Ovary (tissue), 9 donors: ENCODE results near the gene MAP2K2. TPM values are rescaled to one million over a fixed set of nuclear protein-coding genes. Genes with fewer than 3 reads are reported as not detected.

Experiments used
- DNase-seq, 5 donors: peaks; one replicate each; pipeline ENCODE4 v3.0.0-alpha.2; 2019 to 2020
- H3K27ac ChIP-seq, 2 donors: fragments of 200-600 bp; one replicate each; pipeline versions ENCODE4 v1.5.1 to v1.8.0; 2019 to 2022
- H3K27me3 ChIP-seq: fragments of 200-600 bp; one replicate; pipeline ENCODE4 v1.8.0; 2022
- H3K36me3 ChIP-seq: fragments of 200-600 bp; sonication (generic); one replicate; pipeline ENCODE4 v1.5.1; 2019
- H3K4me1 ChIP-seq: one replicate; pipeline ENCODE4 v1.8.1; 2013; ENCODE audit warnings: mild to moderate bottlenecking, moderate library complexity; ENCODE audit not compliant: insufficient read depth
- H3K4me3 ChIP-seq: fragments of 200-600 bp; sonication (generic); one replicate; pipeline ENCODE4 v1.5.1; 2017
- H3K9me3 ChIP-seq, 2 donors: fragments of 200-600 bp in 1 of 2; sonication (generic) in 1 of 2; one replicate each; pipeline versions ENCODE4 v1.5.1 to v1.8.1; 2013 to 2019; ENCODE audit warnings: mild to moderate bottlenecking in 1 of 2, moderate library complexity in 1 of 2
- EP300 ChIP-seq: sonication (generic); formaldehyde crosslinking; IDR thresholded peaks from one replicate; pipeline ENCODE4 v1.6.1; 2017; ENCODE audit warnings: antibody characterized with exemption
- POLR2A ChIP-seq: fragments of 450-650 bp; IDR thresholded peaks from one replicate; pipeline ENCODE4 v1.6.1; 2017; ENCODE audit warnings: antibody characterized with exemption, mild to moderate bottlenecking, moderate library complexity
- WGBS, 3 donors: extraction: QIAGEN DNeasy Blood & Tissue Kit in 1 of 3; methylation state at CpG; one replicate each; pipeline versions ENCODE4 v1.1.5 to v1.1.7; 2013 to 2017; 5-methylcytosine and 5-hydroxymethylcytosine counted together
- intact Hi-C, 4 donors: fragments of 100-400 bp; cut with DNase I; formaldehyde crosslinking; loops; one replicate each; pipeline versions ENCODE4 v1.11.0 to v1.15.1; 2022 to 2023
- polyA plus RNA-seq, 2 donors: library from polyadenylated mRNA; stranded (reverse); fragments of 200-250 nt in 1 of 2; fragments of 350-450 nt in 1 of 2; fragmentation: Illumina TruSeq in 1 of 2; extraction: RNeasy Lipid Tissue Mini Kit (QIAGEN cat#74804) in 1 of 2; gene quantifications; one replicate each; pipeline ENCODE4 v1.2.3, GENCODE V29; 2013 to 2014
- total RNA-seq, 7 donors: library from RNA; depleted of rRNA in 2 of 7; stranded (reverse); fragments of >200 nt in 2 of 7; fragmentation: NEBNext Ultra II Directional in 3 of 7; extraction: Animal tissue kit (Norgen Biotek cat#: 25700) in 3 of 7; gene quantifications; one replicate each; pipeline versions ENCODE4 v1.1.0 to v1.2.4, GENCODE V29; 2016 to 2023
- TF ChIP-seq, protein P1 (sequence below), 3 donors: fragments of 450-650 bp in 2 of 3; fragments of 200-600 bp in 1 of 3; IDR thresholded peaks; one replicate each; pipeline versions ENCODE4 v1.5.1 to v1.8.0; 2016 to 2022; ENCODE audit warnings: antibody characterized with exemption in 3 of 3, mild to moderate bottlenecking in 1 of 3
- donor health status: DM: no; HTN: no; CAD: no; lungs with moderate emphysema.
- donor health status: DM: no; HTN: no; CAD: no.
- donor health status: Bipolar disorder and iron deficiency.
- donor health status: DM: yes; HTN: yes; CAD: no.
- donor health status: DM: no; HTN: no; CAD: no.
- donor health status: DM: yes; HTN: yes; CAD: no.

MAP2K2 gene
- total and polyA plus RNA-seq, 9 donors: 39.9 to 136 (median 116) TPM

DNA sequence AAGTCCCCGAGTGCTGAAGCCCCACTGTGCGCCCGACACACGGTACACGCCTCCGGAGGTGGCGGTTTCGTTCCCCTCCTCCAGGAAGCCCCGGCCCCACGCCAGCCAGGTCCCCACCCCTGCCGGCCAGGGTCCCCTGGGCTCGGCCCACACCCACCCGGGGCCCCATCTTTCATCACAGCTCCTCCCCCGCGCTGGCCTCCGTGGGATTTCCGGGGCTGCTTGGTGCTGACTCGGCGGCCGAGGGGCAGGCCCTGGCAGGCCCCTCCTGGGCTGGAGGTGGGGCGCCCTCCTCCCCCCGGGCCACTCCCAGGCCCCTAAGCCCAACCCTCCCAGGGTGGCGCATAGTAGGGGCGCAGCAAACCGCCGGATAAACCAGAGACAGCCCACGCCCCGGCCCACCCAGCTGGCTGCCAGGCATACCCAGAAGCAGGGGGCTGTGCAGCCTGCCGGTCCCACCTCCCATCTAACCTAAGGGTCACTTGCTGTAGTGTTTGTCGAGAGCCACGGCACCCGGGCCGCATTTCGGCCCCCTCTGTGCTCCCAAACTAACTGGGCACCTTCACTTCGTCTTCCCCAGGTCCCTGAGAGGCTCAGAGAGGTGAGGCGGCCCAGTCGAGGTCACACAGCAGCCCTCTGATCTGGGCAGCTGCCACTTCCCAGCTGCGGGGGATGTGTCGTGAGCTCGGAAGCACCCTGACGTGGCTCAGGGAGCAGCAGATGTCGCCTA lies 63.9 kb downstream of the MAP2K2 start:
- TF ChIP-seq, protein P1, sequence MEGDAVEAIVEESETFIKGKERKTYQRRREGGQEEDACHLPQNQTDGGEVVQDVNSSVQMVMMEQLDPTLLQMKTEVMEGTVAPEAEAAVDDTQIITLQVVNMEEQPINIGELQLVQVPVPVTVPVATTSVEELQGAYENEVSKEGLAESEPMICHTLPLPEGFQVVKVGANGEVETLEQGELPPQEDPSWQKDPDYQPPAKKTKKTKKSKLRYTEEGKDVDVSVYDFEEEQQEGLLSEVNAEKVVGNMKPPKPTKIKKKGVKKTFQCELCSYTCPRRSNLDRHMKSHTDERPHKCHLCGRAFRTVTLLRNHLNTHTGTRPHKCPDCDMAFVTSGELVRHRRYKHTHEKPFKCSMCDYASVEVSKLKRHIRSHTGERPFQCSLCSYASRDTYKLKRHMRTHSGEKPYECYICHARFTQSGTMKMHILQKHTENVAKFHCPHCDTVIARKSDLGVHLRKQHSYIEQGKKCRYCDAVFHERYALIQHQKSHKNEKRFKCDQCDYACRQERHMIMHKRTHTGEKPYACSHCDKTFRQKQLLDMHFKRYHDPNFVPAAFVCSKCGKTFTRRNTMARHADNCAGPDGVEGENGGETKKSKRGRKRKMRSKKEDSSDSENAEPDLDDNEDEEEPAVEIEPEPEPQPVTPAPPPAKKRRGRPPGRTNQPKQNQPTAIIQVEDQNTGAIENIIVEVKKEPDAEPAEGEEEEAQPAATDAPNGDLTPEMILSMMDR (IDR thresholded peaks at IDR 0.05): no peak
- TF ChIP-seq EP300 (no peak), POLR2A (no peak)
- H3K27me3 ChIP-seq: no peaks in the 10 kb centered on the region
- peak overlapping the region; percentile 85 to 92 for H3K27ac ChIP-seq
- peak; percentile 72 to 83 (median 77) for DNase-seq
- peaks cover 52% of the 10 kb centered on the region for H3K4me1 ChIP-seq
- 41 to 43% (median 41%) methylated on average over 41 to 42 of the region's 42 CpGs for WGBS, 3 donors
- intact Hi-C loops: loop anchor here in 2 of 4 donors (5.0 kb wide), 2 partner anchors 48 to 62 kb away; partner anchors contain the start of gene MAP2K2 (in 1 of the 2)
- H3K36me3 ChIP-seq: no peaks in the 10 kb centered on the region
- H3K4me3 ChIP-seq: peak overlapping the region; percentile 21
- H3K9me3 ChIP-seq: no peaks in the 10 kb centered on the region

DNA sequence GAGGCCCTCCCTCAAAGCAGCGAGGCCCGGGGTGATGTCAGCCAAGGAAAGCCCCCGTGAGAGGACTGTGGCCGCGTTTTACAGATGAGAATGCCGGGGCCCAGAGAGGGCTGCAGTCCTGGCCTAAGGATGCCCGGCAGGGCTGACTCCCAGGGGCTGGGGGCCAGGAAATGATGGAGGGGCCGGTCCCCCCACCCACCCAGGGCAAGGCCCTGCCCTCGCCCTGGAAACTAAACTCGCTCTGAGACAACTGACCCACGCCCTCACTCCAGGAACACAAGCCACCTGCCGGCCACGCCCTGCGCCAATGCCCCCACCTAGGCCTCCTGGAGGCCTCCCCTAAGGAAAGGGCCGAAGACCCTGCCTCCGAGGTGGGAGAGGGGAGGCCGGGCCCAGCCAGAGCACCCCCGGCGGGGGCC lies 64.5 kb downstream of the MAP2K2 start:
- Histone ChIP-seq H3K4me1 (peaks cover 52% of the 10 kb centered on the region), H3K4me3 (peak overlapping the region; percentile 21), H3K27me3 (no peaks in the 10 kb centered on the region), H3K9me3 (no peaks in the 10 kb centered on the region), H3K36me3 (no peaks in the 10 kb centered on the region), H3K27ac (peak overlapping the region; percentile 85 to 92)
- WGBS, 3 donors: 35 to 55% (median 47%) methylated on average over 12 to 19 of the region's 19 CpGs
- intact Hi-C loops: loop anchor here in 1 of 4 donors (5.0 kb wide), 1 partner anchor 47 kb away; no protein-coding TSS in a partner anchor
- peak in 1 of 5 donors; percentile 49 for DNase-seq
- TF ChIP-seq POLR2A: no peak
- TF ChIP-seq, protein P1 (IDR thresholded peaks at IDR 0.05): no peak
- no peak for TF ChIP-seq EP300

DNA sequence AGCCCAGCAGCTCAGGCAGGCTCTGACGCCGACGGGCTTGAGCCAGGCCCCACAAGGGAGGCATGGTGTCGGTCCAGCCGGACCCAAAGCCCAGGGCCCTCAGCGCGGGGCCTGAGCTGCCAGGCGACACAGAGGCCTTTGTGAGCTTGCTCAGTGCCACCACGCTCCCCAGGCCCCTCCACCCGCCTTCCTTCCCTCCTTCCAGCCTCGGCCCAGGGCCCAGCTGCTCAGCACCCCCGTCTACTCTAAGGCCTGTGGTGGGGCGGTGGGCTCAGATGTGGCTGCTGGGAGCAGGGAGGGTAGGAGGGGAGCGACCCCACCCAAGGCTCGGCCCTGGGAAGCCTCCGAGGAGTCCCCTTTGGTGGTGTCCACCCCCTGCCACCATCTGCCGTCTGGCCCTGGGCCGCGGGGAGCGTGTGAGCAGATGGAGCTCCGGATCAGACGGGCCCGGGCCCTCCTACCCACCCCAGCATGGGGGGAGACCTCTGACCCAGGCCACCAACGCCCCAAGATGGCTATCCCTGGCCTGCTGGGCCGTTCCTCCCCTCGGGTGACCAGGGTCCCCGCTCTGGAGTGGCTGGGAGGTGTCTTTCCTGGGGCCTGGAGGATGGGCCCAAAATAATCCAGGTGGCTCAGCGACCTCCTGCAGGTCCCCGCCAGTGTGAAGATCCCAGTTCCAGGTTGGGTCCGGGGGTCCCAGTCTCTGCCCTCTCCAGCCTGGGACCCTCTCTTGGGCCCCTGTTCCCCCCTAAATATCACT lies 65.0 kb downstream of the MAP2K2 start:
- Histone ChIP-seq H3K9me3 (no peaks in the 10 kb centered on the region), H3K4me3 (peak overlapping the region; percentile 21), H3K4me1 (peaks cover 49% of the 10 kb centered on the region), H3K27ac (peak overlapping the region; percentile 85 to 92), H3K36me3 (no peaks in the 10 kb centered on the region), H3K27me3 (no peaks in the 10 kb centered on the region)
- intact Hi-C loops: loop anchor here in 1 of 4 donors (5.0 kb wide), 1 partner anchor 47 kb away; no protein-coding TSS in a partner anchor
- whole genome bisulfite sequencing, 3 donors: 39 to 44% (median 43%) methylated on average over 27 to 30 of the region's 30 CpGs
- TF ChIP-seq EP300: no peak
- TF ChIP-seq, protein P1 (IDR thresholded peaks at IDR 0.05): no peak
- peak in 4 of 5 donors; percentile 48 to 57 (median 56) for DNase-seq

DNA sequence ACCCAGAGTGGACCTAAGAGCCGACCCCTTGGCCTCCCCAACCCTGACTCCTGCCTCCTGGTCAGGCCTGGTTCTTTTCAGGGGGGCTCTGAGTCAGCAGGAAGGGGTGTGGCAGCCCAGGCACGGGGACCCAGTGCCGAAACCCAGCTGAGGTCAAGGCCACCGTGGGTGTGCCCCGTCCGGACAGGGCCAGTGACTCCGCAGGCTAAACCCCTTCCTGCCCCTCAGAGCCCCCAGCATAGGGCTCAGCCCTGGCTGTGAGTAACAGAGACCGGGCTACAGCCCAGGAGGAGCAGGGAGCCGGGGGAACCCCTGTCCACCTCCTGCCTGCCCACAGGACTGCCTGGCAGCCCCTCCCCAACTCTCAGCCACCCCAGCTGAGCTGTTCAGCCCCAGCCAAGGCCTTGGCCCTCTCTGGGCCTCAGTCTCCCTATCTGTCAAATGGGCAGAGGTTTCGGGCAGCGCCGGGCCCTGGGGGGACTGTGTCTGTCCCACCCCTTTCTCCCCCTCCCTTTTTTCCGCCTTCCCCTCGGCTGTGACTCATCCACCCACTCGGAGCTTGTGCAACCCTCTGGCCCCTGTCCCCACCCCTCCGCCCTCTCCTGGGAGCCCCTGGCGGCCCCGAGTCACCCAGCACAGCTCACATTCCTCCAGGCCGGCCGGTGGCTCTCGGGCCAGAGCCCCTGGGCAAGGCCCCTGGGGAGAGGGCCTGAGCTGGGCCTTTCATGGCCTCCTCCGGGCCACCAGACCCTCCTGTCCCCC lies 65.8 kb downstream of the MAP2K2 start:
- no peaks in the 10 kb centered on the region for H3K9me3 ChIP-seq
- intact Hi-C loops: loop anchor here in 1 of 4 donors (5.0 kb wide), 1 partner anchor 46 kb away; no protein-coding TSS in a partner anchor
- H3K27me3 ChIP-seq: no peaks in the 10 kb centered on the region
- peak overlapping the region; percentile 21 for H3K4me3 ChIP-seq
- peak overlapping the region; percentile 85 to 92 for H3K27ac ChIP-seq
- H3K4me1 ChIP-seq: peaks cover 43% of the 10 kb centered on the region
- TF ChIP-seq EP300: no peak
- TF ChIP-seq, protein P1 (IDR thresholded peaks at IDR 0.05): peak in 1 of 3 donors; percentile 31
- TF ChIP-seq POLR2A: peak; percentile 20
- peak; percentile 80 to 93 (median 86) for DNase-seq
- 34 to 41% (median 34%) methylated on average over 21 to 22 of the region's 22 CpGs for WGBS, 3 donors
- H3K36me3 ChIP-seq: no peaks in the 10 kb centered on the region
